B cell (primary cell): ENCODE data around the gene ZC4H2.

Experiments
- CTCF ChIP-seq: fragments of 200-600 bp; IDR thresholded peaks from one replicate; pipeline ENCODE4 v1.8.0; 2022; ENCODE audit warnings: antibody characterized with exemption, mild to moderate bottlenecking
- EZH2 ChIP-seq: IDR thresholded peaks from 2 replicates; pipeline ENCODE4 v1.6.1; 2012; ENCODE audit warnings: borderline replicate concordance, low read depth, mild to moderate bottlenecking, moderate library complexity, low read length; ENCODE audit not compliant: insufficient read depth, poor library complexity, severe bottlenecking

- TF ChIP-seq CTCF = no peak
- no peak for TF ChIP-seq EZH2
Measured at GRCh38 chrX:64977051-64977450, 801 bp upstream of the ZC4H2 start.
